HG02840 (cell line): ENCODE measurements around the gene ANXA4.
"Not testable (repeated sequence)": the region's sequence is repeated elsewhere in the genome, so short reads cannot be mapped to it uniquely, and the experiment has no call there.

Experiments used
- ATAC-seq: cut with Tn5 transposase; IDR thresholded peaks from one replicate; pipeline ENCODE4 v1.9.1; 2021; ENCODE audit warnings: mild to moderate bottlenecking, moderate library complexity, moderate number of reproducible peaks; ENCODE audit not compliant: unreplicated experiment, low FRiP score

ANXA4 gene

DNA sequence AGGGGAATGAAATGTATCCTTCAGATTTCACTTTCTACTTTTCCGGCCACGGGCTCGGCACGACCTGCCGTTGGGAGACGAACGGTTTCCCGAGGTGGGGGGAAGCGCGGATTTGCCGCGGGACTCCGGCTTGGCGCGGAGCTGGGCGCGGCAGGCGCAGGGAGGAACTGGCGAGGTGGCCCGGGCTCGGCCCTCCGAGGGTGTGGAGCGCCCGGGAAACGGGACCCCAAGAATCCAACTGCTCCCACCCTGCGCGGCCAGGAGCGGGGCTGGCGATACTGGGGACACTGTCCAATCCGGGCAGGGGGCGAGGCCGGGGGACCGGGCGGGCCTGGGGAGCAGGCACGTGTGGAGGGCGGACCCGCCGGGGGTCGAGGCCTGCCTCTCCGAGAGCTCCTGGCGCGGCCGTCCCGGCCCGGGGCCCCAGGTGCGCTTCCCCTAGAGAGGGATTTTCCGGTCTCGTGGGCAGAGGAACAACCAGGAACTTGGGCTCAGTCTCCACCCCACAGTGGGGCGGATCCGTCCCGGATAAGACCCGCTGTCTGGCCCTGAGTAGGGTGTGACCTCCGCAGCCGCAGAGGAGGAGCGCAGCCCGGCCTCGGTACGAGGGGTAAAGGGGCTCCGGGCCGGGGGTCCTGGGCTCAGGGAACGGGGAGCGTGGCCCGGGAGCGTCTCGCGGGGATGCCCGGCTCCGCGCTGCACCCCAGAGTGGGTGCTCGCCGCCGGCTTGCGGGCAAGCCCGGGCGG lies at the start of gene ANXA4:
TSS of gene ANXA4 (plus strand) at position 560 of the 747 bp plus-strand sequence. CDS start 39,432 bp downstream, outside the sequence.
- ATAC-seq, result peak; percentile 77

DNA sequence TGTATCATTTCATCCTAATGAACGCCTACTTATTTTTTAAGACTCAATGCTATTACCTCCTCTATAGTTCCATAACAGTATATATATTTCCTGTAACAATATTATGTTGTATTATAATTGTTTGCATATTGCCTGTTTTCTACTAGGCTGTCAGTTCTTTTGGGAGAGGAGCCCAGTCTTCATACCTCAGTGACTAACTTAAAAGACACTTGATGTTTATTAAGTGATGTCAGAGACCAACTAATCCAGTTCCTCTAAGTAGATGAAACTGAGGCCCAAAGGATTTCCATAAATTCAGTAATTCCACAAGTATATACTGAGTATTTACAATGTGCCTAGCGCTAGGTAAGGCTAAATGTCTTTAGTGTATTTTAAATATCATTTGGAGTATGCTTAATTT lies 49.5 kb upstream of the ANXA4 start:
- no peak for ATAC-seq

DNA sequence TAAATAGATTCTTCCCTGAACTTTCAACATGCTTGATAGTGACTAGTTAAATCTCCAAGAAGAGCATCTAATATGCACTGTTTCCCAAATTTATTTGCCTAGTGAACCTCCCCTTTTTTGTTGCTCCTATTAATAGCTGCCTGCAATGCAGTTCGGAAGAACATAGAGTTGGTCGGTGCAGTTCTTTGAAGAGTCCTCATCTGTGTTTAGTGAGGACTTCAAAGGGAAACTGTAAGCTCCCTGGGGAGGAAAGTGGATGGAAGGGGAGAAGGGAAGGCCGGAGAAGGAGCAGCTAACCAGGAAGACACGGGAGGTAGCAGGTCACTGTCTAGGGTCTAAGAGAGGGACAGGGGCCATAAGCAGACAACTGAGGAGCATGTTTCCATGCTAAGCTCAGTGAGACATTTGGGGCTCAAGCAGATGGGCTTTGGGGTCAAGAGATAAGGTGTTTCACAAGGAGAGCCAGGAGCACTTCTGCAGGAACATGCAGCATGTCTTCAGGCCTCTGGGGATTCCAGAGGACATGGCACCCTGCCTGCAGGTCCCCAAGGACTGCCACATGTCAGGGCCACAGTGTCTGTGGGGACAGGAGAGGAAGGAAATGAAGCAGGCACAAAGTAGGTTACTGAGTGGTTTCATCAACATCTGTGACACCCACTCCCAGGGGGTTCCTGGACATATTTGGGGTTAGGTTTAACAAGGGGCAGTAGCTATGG lies 48.7 kb upstream of the ANXA4 start:
- no peak for ATAC-seq

DNA sequence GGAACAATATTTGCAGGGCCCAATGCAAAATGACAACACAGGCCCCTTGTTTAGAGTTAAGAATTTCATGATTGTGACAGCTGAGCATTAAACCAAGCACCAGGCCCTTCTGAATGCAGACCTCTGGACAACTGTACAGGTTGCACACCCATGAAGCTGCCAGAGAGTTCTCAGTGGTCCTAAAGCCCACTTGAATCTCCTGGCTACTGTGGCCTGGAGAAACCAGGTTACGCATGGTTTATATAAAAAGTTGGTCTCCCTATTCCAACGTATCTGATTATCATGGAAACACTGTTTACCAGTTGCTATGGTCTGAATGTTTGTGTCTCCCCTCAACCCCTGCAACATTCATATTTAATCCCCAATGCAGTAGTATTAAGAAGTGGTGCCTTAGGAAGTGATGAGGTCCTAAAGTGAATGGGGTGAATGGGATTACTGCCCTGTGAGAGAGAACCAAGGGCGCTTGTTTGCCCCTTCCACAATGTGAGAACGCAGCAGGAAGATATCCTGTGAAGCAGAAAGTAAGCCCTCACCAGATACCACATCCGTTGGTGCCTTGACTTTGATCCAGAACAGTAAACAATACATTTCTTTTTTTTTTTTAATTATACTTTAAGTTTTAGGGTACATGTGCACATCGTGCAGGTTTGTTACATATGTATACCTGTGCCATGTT lies 48.0 kb upstream of the ANXA4 start:
- no peak for ATAC-seq

DNA sequence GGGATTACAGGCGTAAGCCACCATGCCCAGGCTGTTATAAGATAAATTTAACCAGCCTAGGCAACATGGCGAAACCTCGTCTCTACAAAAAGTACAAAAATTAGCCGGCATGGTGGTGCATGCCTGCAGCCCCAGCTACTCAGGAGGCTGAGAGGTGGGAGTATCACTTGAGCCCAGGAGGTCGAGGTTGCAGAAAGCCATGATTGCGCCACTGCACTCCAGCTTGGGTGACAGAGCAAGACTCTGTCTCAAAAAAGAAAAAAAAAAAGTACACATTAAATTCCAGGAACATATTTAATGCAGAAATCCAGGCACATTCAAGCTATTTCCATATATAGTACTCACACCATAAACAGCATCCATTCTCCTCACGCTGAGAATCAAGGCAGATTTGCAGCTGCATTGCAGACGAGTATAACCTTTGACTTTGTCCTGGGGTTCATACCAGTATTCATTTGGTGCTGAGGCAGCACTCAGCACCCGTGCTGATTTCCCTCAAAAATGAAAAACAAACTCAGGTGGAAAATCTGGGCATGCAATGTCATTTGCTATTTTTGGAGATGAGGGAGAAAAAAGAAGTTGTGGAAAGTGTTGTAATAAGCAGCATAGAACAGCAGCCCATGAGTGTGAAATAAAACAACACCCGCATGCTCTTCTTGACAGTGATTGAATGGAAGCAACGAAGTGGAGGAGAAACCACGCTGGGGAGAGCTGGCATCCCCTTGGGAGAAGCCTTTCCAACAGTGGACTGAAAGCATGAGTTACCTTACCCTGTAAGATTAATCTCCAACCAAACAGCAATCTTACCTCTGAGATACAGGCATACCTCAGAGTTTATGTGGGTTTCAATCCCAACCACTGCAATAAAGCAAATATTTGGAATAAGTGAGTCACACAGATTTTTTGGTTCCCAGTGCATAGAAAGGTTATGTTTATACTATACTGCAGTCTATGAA lies 46.8 kb upstream of the ANXA4 start:
- ATAC-seq, result no peak

DNA sequence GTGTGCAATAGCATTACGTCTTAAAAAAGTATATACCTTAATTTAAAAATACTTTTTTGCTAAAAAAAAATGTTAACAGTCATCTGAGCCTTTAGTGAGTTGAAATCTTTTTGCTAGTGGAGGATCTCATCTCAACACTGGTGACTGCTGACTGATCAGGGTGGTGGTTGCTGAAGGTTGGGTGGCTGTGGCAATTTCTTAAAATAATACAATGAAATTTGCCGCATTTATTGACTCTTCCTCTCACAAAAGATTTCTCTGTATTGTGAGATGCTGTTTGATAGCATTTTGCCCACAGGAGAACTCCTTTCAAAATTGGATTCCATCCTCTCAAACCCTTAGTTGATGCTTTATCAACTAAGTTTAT lies 46.1 kb upstream of the ANXA4 start:
- no peak for ATAC-seq

DNA sequence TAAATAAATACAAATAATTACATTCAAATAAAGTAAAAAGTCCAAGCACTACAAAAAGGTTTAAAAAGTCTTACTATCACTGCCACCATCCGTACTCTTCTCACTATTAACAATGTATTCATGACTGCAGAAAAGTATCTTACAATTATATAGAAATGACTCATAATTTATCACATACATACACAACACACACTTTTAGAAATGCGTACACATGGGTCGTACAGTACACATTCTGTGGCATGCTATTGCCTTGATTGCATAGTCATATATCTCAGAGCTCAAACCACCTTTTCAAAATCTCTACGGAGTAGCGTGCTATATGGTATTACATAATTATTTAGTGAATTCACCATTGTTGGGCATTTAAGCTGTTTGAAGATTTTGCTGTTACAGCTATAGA lies 41.6 kb upstream of the ANXA4 start:
- no peak for ATAC-seq

DNA sequence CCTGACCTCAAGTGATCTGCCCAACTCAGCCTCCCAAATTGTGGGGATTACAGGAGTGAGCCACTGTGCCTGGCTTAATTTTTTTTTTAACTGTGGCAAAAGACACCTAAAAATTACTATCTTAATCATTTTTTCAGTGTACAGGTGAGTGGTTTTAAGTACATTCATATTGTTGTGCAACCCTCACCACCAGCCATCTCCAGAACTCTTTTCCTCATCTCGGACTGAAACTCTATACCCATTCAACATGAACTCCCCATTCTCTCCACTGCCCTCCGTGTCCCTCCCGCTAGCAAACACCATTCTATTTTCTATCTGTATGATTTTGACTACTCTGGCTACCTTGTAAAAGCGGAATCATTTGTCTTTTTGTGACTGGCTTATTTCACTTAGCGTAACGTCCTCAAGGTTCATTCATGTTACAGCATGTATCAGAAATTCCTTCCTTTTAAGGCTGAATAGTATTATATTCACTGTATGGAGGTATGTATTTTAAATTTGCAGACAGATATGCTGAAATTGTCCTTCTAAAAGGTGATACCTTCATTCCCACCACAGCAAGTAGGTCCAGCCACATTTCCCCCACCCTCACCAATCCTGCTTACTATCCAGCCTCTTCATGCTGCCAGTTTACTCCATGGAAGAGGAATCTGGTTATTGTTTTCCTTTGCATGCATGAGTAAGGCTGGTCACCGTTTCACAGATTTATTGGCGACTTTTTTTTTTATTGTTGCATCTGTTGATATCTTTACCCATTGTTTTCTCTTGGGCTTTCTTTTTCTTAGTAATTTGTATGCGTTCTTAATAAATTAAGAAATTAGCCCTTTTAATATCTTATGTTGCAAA lies 40.6 kb upstream of the ANXA4 start:
- ATAC-seq, result no peak

DNA sequence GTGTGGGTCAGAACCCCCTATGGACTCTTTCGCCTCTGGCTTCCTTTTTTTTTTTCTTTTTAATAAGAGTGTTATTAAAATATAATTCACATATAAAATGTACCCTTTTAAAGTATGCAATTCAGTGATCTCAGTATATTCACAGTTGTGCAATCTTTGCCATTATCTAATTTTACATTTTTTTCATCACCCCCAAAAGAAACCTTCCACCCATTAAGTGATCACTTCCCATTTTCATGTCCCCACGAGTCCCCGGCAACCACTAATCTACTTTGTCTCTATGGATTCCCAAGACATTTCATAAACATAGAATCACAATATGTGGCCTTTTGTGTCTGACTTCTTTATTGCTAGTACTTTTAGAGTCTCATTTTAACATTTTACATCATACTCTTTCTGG lies 38.7 kb upstream of the ANXA4 start:
- ATAC-seq, result no peak

DNA sequence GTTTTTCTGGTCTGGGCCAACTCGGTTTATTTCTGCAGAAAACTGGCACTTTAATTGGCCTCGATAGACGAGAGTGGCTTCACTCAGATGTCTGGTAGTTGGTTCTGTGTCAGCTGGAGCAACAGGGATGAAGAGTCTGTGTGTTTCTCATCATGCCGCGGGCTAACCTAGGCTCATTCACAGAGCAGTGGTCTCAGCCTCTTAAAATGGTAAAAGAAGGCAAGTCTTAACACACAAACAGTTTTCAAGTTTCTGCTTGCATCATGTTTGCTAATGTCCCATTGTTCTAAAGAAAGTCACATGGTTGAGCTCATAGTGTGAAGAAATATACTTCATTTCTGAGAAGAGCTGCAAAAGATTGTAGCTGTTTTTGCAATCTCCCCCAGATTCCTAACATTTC lies 37.5 kb upstream of the ANXA4 start:
- no peak for ATAC-seq

DNA sequence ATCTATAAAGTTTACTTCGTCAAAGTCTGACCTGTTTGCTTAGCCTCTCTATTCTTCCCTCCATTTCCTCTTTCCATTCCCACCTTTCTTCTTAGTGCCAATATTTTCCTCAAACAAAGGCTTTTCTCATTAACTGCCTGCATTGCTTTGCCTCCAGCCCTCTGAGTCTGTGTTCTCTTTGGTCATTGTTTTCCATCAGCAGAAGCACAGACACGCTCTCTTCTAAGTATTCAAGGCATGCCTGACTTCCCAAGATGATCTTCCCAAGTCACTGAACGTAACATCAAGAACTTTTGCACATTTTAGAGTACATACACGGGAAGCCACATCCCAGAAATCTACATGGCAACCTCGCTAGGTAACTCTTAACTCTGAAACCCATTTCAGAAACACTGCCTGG lies 32.6 kb upstream of the ANXA4 start:
- ATAC-seq, result no peak

DNA sequence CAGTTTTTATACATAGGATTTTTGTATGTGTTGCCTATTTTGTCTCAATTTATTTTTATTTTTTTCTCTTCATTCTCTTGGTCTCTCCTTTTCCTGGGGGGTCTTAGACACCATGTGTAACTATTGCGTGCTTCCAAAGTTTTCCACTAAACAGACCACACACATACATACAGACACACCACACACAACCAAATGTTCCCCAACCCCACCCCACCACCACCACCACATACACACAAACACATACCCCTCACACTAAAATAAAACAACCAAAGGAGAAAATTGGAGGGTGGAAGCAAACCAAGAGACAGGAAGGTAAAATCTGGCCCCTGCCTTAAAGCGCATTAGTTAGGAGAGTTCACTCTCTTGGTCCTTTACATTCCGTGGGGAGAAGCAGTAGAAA lies 30.0 kb upstream of the ANXA4 start:
- no peak for ATAC-seq

DNA sequence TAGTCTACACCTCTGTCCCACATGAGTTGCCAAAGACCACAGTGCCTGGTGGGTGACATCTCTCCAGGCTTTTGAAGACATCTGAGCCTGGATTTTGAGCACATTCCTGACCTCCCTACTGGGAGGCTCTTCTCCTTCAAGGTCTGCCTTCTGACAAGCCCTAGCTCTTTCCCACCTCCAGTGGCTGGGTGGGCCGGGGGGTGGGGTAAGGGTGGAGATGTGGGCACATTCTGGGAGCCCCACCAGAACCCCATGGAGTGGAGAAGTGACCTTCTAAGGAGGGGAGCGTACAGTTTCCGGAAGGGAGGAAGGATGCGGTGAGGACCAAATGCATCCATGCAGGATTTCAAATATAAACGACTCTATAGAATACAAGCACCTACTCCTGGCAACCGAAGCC lies 27.9 kb upstream of the ANXA4 start:
- no peak for ATAC-seq

DNA sequence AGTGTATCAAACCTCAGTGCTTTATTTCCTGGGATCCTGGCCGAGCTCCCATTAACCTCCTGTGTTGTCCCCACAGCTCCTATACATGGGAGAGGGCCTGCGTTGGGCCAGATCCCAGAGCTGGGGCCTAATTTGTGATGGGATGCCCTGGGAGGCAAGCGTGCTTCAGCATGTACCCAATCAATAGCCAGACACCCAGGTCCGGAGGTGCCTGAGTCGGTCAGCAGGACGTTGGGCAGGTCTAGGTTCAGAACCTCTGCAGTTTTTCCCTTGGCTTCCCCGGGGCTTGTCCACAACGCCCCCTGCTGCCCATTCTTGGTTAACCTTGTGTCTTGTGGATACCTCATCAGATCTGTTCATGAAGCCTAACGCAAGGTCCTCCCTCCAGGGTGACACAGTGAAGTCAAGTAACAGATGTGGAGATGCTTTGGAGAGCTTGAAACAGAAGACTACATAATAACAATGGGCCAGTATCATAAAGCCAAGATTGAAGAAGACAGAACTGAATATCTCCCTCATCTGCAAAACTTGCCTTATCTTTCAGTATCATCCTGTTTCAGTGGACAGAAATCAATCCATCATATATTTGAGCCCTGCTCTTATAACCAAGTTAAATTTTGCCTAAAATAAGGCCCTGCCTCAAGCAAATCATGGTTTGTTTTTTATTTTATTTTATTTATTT lies 27.3 kb upstream of the ANXA4 start:
- not testable (repeated sequence) for ATAC-seq

DNA sequence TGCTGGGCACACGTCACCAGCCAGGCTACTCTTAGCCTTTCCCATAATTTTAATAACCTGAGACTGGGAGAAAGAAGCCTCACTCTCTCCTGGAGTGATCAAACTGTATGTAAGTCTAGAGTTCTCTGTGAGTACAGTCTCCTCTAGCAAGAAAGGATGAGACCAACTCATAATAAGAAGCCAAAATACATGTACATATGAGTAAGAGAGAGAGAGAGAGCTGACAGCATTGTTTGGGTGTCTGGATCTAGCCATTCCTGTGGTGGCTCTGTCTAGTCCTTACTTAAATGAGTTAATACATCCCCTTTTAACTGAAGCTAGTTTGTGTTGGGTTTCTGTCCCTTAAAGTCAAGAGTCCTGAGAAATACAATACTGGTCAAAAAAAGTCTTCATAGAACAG lies 26.0 kb upstream of the ANXA4 start:
- ATAC-seq, result no peak

DNA sequence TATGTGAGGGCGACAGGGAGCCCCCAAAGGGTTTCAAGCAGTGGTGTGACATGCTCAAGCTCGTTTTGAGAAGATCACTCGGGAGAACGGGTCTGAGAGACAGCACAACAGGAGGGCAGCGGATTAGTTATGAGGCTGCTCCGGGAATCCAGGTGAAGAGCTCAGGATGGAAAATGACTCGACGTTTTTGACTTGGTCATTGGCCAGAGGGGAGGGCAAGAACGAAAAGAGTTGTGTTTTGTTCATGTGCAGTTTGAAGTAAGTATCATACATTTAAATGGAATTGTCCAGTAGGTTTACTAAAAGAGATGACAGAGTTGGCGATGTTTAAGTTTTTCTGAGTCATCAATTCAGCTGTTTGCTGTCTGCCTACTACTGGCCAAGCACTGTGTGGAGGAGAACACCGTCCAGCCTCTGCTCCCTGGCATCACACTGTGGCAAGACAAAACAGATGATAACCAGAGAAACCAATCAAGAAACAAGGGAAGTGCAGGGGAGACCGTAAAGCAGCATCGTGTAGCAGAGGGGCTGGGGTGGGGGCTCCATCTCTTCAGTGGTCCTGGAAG lies 25.3 kb upstream of the ANXA4 start:
- ATAC-seq, result no peak

DNA sequence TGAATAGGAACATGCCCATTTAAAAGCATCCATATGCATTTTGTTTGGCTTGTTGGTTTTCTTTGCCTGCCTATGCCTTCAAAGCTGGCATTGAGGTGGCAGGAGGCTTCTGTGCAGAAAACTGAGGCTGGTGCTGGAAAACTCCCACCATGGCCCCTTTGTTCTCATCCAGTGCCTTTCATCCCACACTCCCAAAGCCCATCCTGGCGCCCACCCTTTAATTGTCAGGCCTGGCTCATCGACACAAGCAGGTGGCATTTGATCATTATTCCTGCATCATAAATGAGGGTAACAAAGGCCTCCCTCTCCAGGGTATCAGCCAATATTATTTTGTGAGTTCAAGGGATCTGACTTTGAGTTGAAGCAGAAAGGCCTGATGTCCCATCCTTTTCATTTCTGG lies 24.7 kb upstream of the ANXA4 start:
- ATAC-seq, result no peak

DNA sequence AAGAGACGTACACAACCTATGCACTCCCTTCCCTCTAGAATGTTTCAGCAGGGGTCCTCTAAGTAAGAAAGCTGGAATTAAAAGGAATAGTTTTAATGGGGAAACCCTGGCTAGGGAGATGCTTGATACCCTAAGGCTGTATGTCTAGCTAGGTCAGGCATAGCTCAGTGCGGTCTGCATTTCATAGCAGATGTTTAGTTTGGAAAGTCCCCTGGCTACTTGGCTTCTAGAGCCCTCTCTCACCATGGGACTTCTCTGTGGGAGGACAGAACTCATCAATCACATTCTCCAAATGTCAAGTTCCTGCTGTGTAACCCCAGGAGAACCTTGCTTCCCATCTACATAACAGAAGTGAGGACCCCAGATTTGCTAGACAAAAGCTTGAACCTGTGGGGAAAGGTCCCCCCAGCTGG lies 24.1 kb upstream of the ANXA4 start:
- no peak for ATAC-seq
